ENCODE results near the gene ZSCAN5B.
"Not testable (repeated sequence)": the region's sequence is repeated elsewhere in the genome, so short reads cannot be mapped to it uniquely, and the experiment has no call there.

ZSCAN5B gene

DNA sequence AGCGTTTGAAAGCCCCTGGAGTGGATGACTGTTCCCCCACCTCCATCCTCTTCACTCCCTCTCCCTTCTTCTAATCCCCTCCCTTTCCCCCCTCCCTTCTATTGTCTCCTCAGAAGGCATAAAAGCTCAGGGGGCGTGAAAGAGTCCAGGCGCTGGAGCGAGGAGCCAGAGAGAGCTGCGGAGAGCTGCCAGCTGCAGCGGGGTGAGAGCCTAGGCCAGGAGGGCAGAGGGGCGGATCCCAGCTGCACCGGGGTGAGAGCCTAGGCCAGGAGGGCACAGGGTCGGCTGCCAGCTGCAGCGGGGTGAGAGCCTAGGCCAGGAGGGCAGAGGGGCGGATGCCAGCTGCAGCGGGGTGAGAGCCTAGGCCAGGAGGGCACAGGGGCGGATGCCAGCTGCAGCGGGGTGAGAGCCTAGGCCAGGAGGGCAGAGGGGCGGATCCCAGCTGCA lies 21.7 kb downstream of the ZSCAN5B start, which contains the start of gene GALP:
GALP (plus strand) TSS at position 148 of the 447 bp plus-strand sequence. CDS start 1,101 bp downstream, outside the sequence.
- DNase-seq = not testable (repeated sequence)

DNA sequence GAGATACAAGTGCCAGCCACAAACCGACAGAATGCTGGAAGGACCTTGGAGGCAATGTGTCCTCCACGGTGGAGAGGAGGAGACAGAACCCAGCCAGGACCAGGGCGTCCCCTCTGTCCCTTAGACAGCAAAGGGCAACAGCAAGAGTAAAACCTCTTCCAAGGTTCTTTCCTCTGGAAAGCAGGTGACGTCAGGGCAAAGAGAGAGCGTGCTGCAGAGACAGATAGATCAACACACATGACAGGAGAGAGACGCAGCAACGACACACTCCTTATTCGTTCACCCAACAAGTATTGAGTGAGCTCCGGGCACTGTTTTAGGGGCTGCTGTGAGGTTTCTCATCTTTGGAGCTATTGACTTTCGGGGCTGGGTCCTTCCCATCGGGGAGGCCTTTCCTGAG lies 23.0 kb downstream of the ZSCAN5B start:
- DNase-seq = no peak

DNA sequence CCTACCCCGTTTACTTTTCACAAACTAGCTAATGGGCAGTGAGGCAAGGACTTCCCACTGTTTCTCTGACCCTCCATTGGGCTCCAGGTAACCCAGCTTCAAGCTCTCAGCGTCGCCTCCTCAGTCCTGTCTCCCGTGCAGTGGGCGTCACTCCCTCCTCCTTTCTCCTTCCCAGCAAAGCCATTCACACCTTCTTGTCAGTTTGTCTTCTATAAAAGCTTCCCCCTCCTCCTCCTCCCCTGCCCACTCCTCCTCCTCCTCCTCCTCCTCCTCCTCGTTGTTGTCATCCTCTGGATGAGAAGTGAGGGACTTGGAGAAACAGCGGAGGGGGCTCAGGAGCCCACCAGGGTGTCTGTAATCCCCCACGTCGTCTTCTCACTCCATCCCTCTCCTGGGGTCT lies 23.5 kb downstream of the ZSCAN5B start:
- DNase-seq = no peak

DNA sequence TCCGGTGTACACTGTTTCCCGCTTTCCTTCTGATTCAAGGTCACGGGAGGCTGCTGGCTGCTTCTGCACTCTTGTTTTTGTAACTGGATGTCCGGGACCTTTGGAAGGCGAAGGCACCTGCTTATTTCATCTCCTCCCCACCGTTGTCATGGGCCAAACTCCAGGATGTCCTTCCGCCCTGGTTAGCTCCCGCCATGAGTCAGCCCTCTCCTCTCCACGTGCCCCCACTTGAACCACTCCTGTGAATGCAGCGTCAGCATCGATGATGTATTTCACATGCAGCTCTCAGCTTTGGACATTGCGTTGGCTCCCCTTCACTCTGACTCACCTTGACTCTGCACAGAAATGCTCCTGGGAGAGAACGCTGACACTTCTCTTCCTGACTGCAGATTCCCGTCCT lies 27.3 kb downstream of the ZSCAN5B start:
- DNase-seq = no peak

DNA sequence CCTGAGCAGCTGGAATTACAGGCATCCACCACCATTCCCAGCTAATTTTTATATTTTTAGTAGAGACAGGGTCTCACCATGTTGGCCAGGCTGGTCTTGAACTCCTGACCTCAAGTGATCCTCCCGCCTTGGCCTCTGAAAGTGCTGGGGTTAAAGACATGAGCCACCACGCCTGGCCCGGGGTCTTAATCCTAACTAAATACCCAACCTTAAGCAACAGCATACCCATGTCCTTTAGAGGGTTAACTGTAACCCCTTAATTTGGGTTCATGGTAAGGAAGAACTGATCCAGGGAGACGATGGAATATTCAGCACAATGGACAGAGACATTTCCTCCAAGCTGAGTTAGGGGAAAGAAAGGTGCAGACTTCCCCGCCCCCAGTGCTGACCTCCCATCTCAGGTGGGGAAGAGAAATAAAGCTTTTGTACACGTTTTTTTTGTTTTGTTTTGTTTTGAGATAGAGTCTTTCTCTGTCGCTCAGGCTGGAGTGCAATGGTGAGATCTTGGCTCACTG lies 30.5 kb downstream of the ZSCAN5B start:
- DNase-seq = no peak

- no peak for DNase-seq
These were observed 34.5 kb downstream of the ZSCAN5B start for GRCh38 chr19:56163097-56163496.

DNA sequence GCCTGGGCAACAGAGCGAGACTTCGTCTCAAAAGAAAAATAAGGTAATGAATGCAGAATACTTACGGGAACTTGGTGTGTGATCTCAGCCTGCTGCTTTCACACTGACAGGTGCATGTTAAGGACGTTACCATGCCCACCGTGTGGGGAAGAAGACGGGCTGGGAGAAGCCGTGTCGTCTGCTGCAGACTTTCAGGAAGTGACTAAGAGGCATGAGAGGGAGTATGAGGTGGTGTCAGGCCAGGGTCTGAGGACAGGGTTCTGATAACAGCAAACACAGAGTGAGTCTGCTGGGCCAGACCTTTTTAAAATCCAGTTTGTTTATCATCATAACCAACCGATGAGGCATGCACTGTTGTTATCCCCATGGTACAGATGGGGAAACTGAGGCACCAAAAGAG lies 35.3 kb downstream of the ZSCAN5B start:
- DNase-seq = no peak

- no peak for DNase-seq
These were observed 36.0 kb downstream of the ZSCAN5B start for GRCh38 chr19:56161534-56161933.

DNA sequence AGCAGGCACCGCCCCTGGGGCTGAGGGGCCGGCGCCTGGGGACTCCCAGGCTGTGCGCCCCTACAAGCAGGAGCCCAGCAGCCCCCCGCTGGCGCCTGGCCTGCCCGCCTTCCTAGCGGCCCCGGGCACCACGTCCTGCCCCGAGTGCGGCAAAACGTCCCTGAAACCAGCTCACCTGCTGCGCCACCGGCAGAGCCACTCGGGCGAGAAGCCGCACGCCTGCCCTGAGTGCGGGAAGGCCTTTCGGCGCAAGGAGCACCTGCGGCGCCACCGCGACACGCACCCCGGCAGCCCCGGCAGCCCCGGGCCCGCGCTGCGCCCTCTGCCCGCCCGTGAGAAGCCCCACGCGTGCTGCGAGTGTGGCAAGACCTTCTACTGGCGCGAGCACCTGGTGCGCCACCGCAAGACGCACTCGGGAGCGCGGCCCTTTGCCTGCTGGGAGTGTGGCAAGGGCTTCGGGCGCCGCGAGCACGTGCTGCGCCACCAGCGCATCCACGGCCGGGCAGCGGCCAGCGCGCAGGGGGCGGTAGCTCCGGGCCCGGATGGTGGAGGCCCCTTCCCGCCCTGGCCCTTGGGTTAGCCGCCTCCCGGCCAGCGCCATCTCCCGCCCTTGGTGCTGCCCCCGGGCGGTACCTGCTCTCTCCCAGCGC lies 37.8 kb downstream of the ZSCAN5B start:
- DNase-seq = no peak

DNA sequence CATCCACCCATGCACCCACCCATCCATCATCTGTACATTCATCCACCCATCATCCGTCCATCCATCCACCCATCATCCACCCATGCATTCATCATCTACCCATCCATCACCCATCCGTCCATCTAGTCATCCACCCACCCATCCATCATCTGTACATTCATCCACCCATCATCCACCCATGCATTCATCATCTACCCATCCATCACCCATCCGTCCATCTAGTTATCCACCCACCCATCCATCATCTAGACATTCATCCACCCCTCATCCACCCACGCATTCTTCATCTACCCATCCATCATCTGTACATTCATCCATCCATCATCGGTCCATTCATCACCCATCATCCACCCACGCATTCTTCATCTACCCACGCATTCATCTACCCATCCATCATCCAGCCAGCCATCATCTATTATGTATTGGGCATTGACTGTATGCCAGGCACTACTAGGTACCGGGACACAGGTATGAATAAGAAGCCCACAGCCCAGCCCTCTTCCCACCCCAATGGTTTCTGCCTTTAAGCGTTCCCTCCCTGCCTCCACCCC lies 38.5 kb downstream of the ZSCAN5B start:
- DNase-seq = no peak

GRCh38 chr19:56158170-56158757 lies 39.3 kb downstream of the ZSCAN5B start:
- no peak for DNase-seq

GRCh38 chr19:56156768-56157167 lies 40.8 kb downstream of the ZSCAN5B start:
- no peak for DNase-seq

- no peak for DNase-seq
These were observed 42.4 kb downstream of the ZSCAN5B start for GRCh38 chr19:56155124-56155687.

- no peak for DNase-seq
These were observed 44.1 kb downstream of the ZSCAN5B start for GRCh38 chr19:56153507-56153906.

GRCh38 chr19:56152644-56153043 lies 44.9 kb downstream of the ZSCAN5B start:
- DNase-seq = no peak

DNA sequence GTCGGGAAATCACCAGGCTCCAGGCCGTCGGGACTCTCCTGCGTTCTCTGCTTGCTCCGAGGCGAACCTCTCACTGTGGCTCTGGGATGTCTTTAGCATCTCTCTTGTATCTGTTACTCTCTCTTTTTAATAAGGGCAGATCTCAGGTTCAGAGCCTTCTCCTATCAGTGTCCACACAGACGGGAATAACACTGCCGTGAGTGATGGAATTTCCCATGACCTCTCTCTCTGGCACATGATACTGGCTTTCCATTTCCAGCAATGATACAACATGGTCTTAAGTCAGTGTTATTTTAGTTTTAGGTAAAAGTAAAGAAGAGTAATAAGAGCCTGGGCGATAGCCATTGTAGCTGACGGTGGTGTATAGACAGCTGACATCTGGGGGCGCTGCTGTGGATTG lies 47.2 kb downstream of the ZSCAN5B start:
- DNase-seq = no peak

- no peak for DNase-seq
These were observed 47.9 kb downstream of the ZSCAN5B start for GRCh38 chr19:56149656-56150038.

DNA sequence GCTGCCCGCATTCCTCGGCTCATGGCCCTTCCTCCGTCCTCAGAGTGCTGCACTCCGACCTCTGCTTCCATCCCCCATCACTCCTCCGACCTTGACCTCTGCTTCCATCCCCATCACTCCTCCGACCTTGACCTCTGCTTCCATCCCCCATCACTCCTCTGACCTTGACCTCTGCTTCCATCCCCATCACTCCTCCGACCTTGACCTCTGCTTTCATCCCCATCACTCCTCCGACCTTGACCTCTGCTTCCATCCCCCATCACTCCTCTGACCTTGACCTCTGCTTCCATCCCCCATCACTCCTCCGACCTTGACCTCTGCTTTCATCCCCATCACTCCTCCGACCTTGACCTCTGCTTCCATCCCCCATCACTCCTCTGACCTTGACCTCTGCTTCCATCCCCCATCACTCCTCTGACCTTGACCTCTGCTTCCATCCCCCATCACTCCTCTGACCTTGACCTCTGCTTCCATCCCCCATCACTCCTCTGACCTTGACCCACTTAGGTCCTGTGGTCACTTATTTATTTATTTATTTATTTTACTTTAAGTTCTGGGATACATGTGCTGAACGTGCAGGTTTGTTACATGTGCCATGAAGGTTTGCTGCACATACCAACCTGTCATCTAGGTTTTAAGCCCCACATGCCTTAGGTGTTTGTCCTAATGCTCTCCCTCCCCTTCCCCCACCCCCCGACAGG lies 48.5 kb downstream of the ZSCAN5B start:
- DNase-seq = not testable (repeated sequence)

- DNase-seq = no peak
These were observed 49.5 kb downstream of the ZSCAN5B start for GRCh38 chr19:56148096-56148495.

DNA sequence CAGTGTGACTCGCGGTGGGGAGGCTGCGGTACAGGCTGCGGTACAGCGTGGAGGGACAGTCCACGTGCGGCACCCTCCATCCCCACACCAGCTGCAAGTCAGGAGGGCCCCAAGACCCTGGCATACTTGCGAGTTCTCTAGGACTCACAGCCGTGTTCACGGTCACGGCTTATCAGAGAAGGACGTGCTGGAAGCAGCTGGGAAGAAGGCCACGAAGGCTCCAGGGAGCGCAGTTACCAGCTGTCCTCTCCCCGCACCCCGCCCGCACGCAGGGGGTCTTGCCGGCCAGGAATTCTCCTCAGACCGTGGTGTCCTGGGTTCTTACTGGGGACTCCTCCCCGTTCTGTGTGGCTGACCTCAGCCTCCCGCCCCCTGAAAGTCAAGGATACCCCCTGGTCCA lies 50.3 kb downstream of the ZSCAN5B start:
- no peak for DNase-seq

DNA sequence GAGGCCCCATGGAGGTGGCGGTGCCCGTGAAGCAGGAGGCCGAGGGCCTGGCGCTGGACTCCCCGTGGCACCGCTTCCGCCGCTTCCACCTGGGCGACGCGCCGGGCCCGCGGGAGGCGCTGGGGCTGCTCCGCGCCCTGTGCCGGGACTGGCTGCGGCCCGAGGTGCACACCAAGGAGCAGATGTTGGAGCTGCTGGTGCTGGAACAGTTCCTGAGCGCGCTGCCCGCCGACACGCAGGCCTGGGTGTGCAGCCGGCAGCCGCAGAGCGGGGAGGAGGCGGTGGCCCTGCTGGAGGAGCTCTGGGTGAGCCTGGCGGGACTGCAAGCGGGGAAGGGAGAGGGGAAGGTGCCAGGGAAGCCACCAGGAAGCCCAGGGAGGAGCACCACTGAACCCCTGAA lies 50.7 kb downstream of the ZSCAN5B start:
- DNase-seq = no peak

GRCh38 chr19:56145698-56146097 lies 51.9 kb downstream of the ZSCAN5B start:
- no peak for DNase-seq

DNA sequence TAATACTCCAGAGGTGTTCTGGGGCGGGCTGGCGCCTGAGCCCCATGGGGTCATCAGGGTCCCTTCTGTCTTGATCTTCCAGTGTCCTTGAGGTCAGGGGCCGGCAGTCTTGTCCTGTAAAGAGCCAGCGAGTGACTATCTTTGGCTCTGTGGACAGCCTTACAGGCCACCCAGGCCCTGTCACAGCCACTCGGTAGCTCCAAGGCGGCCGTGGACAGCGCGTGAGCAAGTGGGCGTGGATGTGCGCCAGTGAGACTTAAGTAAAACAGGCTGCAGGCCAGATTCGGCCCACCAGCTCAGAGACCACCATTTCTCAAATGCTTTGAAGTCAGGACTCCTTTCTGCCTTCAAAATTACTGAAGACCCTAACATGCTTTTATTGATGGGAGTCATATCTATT lies 52.8 kb downstream of the ZSCAN5B start:
- DNase-seq = no peak

Measured in CD4-positive, alpha-beta T cell treated with Interferon gamma for 1 hour (primary cell).